Skeletal muscle tissue (tissue), 4 donors: Measurements from ENCODE around the gene EXOC4. TPM values are rescaled to one million over a fixed set of nuclear protein-coding genes. Genes with fewer than 3 reads are reported as not detected.

Source experiments
- H3K27ac ChIP-seq: one replicate; pipeline ENCODE4 v1.7.0; 2013; ENCODE audit warnings: mild to moderate bottlenecking, low read depth, low read length, inconsistent platforms
- H3K27me3 ChIP-seq, 3 donors: one replicate each; pipeline ENCODE4 v1.7.0; 2013; ENCODE audit warnings: low read length in 3 of 3; ENCODE audit not compliant: control insufficient read depth in 3 of 3, insufficient read depth in 3 of 3
- H3K36me3 ChIP-seq, 3 donors: one replicate each; pipeline ENCODE4 v1.7.0; 2013; ENCODE audit warnings: low read length in 3 of 3; ENCODE audit not compliant: control insufficient read depth in 3 of 3, insufficient read depth in 3 of 3
- H3K4me1 ChIP-seq, 3 donors: one replicate each; pipeline ENCODE4 v1.7.0; 2013; ENCODE audit warnings: low read length in 3 of 3, mild to moderate bottlenecking in 3 of 3; ENCODE audit not compliant: control insufficient read depth in 3 of 3, insufficient read depth in 3 of 3
- H3K4me3 ChIP-seq, 3 donors: one replicate each; pipeline ENCODE4 v1.7.0; 2013; ENCODE audit warnings: low read length in 3 of 3
- H3K9ac ChIP-seq, 3 donors: one replicate each; pipeline ENCODE4 v1.7.0; 2013; ENCODE audit warnings: low read length in 3 of 3, mild to moderate bottlenecking in 3 of 3, moderate library complexity in 2 of 3, low read depth in 1 of 3
- H3K9me3 ChIP-seq, 3 donors: one replicate each; pipeline ENCODE4 v1.7.0; 2013; ENCODE audit warnings: low read length in 3 of 3; ENCODE audit not compliant: control insufficient read depth in 3 of 3
- total RNA-seq: library from RNA; depleted of rRNA; stranded (reverse); fragments of >200 nt; gene quantifications from one replicate; pipeline ENCODE4 v1.2.3, GENCODE V29; 2014
- donor health status: Osteomylitis.

The EXOC4 gene
- total RNA-seq, 1 donor from 2014 or later, result 129 TPM

GRCh38 chr7:133561396-133561795 is 308.5 kb downstream of the EXOC4 start:
- H3K9me3 ChIP-seq, result no peaks in the 10 kb centered on the region
- H3K27me3 ChIP-seq, result no peaks in the 10 kb centered on the region
- no peak overlapping the region for H3K9ac ChIP-seq
- no peaks in the 10 kb centered on the region for H3K4me1 ChIP-seq
- no peaks in the 10 kb centered on the region for H3K36me3 ChIP-seq
- no peak overlapping the region for H3K27ac ChIP-seq
- H3K4me3 ChIP-seq, result no peak overlapping the region

- no peak overlapping the region for H3K9ac ChIP-seq
Measured at GRCh38 chr7:133562621-133563020, 309.7 kb downstream of the EXOC4 start.

GRCh38 chr7:133563251-133563650 is 310.4 kb downstream of the EXOC4 start:
- Histone ChIP-seq H3K27me3 (no peaks in the 10 kb centered on the region), H3K27ac (no peak overlapping the region), H3K9me3 (no peaks in the 10 kb centered on the region), H3K9ac (no peak overlapping the region), H3K4me3 (no peak overlapping the region), H3K36me3 (no peaks in the 10 kb centered on the region), H3K4me1 (no peaks in the 10 kb centered on the region)

More at GRCh38 chr7:133562621-133563020, 309.7 kb downstream of the EXOC4 start:
- Histone ChIP-seq H3K36me3 (no peaks in the 10 kb centered on the region), H3K27ac (no peak overlapping the region), H3K4me3 (no peak overlapping the region), H3K4me1 (no peaks in the 10 kb centered on the region), H3K27me3 (no peaks in the 10 kb centered on the region), H3K9me3 (no peaks in the 10 kb centered on the region)

GRCh38 chr7:133564484-133564883 is 311.6 kb downstream of the EXOC4 start:
- H3K4me3 ChIP-seq, result no peak overlapping the region
- H3K9ac ChIP-seq, result no peak overlapping the region
- H3K27ac ChIP-seq, result no peak overlapping the region
- H3K4me1 ChIP-seq, result no peaks in the 10 kb centered on the region
- no peaks in the 10 kb centered on the region for H3K36me3 ChIP-seq
- H3K27me3 ChIP-seq, result no peaks in the 10 kb centered on the region
- no peaks in the 10 kb centered on the region for H3K9me3 ChIP-seq

GRCh38 chr7:133568544-133568943 is 315.7 kb downstream of the EXOC4 start:
- no peak overlapping the region for H3K4me3 ChIP-seq
- H3K36me3 ChIP-seq, result no peaks in the 10 kb centered on the region
- H3K9ac ChIP-seq, result no peak overlapping the region
- no peaks in the 10 kb centered on the region for H3K4me1 ChIP-seq
- H3K9me3 ChIP-seq, result no peaks in the 10 kb centered on the region
- no peak overlapping the region for H3K27ac ChIP-seq
- no peaks in the 10 kb centered on the region for H3K27me3 ChIP-seq

- Histone ChIP-seq H3K4me1 (no peaks in the 10 kb centered on the region), H3K27me3 (no peaks in the 10 kb centered on the region), H3K9ac (no peak overlapping the region), H3K27ac (no peak overlapping the region), H3K36me3 (no peaks in the 10 kb centered on the region), H3K4me3 (no peak overlapping the region), H3K9me3 (no peaks in the 10 kb centered on the region)
Measured at GRCh38 chr7:133570321-133570720, 317.4 kb downstream of the EXOC4 start.

- H3K27ac ChIP-seq, result no peak overlapping the region
- H3K27me3 ChIP-seq, result no peaks in the 10 kb centered on the region
- no peaks in the 10 kb centered on the region for H3K4me1 ChIP-seq
- H3K9me3 ChIP-seq, result no peaks in the 10 kb centered on the region
- no peak overlapping the region for H3K4me3 ChIP-seq
- no peak overlapping the region for H3K9ac ChIP-seq
- H3K36me3 ChIP-seq, result no peaks in the 10 kb centered on the region
Measured at GRCh38 chr7:133571076-133571475, 318.2 kb downstream of the EXOC4 start.

- Histone ChIP-seq H3K4me3 (no peak overlapping the region), H3K4me1 (no peaks in the 10 kb centered on the region), H3K36me3 (no peaks in the 10 kb centered on the region), H3K27ac (no peak overlapping the region), H3K27me3 (no peaks in the 10 kb centered on the region), H3K9ac (no peak overlapping the region), H3K9me3 (no peaks in the 10 kb centered on the region)
Measured at GRCh38 chr7:133572087-133572486, 319.2 kb downstream of the EXOC4 start.

- H3K9me3 ChIP-seq, result no peaks in the 10 kb centered on the region
- H3K4me1 ChIP-seq, result no peaks in the 10 kb centered on the region
- no peaks in the 10 kb centered on the region for H3K36me3 ChIP-seq
- H3K9ac ChIP-seq, result no peak overlapping the region
- no peak overlapping the region for H3K4me3 ChIP-seq
- no peaks in the 10 kb centered on the region for H3K27me3 ChIP-seq
- H3K27ac ChIP-seq, result no peak overlapping the region
Measured at GRCh38 chr7:133572843-133573242, 320.0 kb downstream of the EXOC4 start.

- no peaks in the 10 kb centered on the region for H3K9me3 ChIP-seq
- H3K4me1 ChIP-seq, result no peaks in the 10 kb centered on the region
- H3K9ac ChIP-seq, result no peak overlapping the region
- H3K4me3 ChIP-seq, result no peak overlapping the region
- H3K36me3 ChIP-seq, result no peaks in the 10 kb centered on the region
- H3K27ac ChIP-seq, result no peak overlapping the region
- H3K27me3 ChIP-seq, result no peaks in the 10 kb centered on the region
Measured at GRCh38 chr7:133573554-133574265, 320.8 kb downstream of the EXOC4 start.
